Activated T-helper 1 cell treated with Interleukin-2 at 50 U/mL for 16 hours (primary cell): ENCODE results near the gene LPAR5.
A peak's percentile ranks its signal among the peaks of the same experiment; 100 is the strongest.

Experiments used
- DNase-seq: peaks from one replicate; pipeline ENCODE4 v3.0.0-alpha.2; 2020; ENCODE audit warnings: low read depth

Gene LPAR5

DNA sequence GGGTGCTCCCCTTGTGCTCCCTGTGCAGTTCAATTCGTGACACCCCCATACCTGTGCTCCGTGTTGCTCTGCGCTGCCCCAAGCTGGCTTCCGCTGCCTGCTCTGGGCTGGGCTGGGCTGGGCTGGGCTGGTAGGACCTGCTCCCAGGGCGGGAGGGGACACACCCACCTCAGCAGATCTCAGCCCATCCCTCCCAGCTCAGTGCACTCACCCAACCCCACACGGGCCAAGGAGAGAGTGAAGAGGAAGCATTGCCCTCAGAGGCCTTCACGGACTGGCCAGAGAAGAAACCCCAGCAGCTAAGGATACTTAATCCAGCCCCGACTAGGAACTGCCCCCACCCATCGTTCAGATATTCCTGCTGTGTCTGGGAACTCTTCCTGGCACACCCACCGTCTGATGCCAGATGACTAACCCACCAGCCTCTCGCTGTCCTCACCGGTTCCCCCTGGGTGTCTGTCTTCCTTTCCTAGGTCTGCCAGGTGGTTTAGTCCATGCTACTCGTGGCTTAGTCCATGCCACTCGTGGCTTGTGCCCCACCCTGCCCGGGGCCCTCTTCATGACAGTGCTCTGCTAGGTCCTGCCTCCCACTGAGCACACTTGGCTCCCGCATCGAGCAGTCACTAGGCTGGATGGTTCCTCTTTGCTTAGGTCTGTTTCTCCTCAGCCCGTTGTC, at the start of gene LPAR5:
Gene LPAR5, minus strand, starts transcription at position 104 of the 676 bp plus-strand sequence. CDS start 14,711 bp downstream, outside the sequence.
- no peak for DNase-seq

DNA sequence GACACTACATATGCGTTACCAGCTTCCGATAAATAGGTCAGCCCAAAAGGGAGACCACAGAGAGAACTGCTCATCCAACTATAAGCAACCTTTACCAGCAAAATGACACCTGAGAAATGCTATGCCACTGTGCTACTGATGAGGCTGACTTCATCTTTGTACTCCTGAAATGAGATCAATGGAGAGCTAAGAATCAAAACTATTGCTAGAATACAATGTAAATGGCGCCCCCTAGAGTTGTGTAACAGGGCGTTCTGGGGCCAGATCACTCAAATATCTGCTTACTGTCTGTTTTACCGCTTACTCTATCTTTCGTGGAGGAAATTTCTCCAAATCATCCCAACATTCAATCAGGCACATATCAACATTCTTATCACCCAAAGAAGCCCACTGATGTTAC, 48.9 kb upstream of the LPAR5 start:
- DNase-seq, result no peak

DNA sequence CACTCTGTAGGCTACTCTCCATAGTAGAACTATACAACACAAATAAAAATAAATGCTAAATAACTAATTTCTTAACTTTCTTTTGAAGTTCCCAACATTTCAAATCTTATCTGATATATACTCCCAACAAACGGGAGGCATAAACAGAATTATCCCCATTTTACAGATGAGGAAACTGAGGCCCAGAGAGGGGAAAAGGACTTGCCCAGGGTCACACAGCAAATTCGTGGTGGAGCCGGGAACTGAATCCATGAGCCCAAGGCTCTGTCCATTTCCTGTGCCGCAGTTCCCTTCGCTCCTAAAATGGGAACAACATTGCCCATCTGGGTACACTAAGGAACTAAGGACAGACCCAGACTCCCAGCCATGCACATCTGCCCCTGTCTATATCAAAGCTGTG, 41.2 kb upstream of the LPAR5 start:
- DNase-seq, result no peak

DNA sequence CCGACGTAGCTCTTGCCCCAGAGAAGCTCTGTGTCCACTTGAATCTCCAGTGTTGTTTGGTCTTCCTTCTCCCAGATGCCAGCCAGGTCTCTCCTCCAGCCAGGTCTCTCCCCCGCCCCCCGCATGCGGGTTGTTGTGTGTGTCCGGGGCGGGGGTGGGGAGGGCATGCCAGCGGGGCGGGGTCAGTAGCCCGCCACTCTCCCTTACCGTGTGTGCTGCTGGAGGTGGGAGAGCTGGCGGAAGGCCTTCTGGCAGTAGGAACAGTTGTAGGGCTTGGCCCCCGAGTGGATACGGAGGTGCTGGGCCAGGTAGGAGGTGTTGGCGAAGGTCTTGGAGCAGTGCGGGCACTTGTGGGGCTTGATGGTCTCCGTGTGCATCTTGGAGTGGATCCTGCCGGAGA, 36.4 kb upstream of the LPAR5 start:
- no peak for DNase-seq

DNA sequence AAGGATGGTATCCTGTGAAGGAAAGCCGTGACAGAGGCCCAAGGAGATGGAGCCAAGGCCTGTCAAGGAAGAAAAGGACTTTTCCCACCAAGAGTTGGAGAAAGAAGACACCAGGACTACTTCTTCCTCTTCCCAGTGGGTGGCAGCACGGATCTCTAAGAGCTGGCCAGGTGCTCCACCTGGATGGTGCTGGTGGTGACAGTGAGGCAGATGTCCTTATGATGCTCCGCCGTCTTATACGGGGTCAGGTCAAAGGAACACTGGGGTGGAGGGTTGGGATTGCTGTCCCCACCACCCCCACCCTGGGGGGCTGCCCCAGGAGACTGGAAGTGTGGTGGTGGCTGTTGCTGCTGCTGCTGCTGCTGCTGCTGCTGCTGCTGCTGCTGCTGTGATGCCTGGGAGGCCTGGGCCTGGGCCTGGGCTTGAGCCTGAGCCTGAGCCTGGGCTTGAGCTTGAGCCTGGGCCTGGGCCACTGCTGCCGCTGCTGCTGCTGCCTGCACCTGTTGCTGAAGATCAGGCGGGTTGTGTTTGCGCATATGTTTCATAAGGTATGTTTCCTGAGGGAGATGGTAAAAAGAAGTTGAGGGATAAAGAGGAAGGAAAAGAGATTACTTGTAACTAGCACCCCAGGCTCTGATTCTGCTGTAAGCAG, 31.9 kb upstream of the LPAR5 start:
- no peak for DNase-seq

DNA sequence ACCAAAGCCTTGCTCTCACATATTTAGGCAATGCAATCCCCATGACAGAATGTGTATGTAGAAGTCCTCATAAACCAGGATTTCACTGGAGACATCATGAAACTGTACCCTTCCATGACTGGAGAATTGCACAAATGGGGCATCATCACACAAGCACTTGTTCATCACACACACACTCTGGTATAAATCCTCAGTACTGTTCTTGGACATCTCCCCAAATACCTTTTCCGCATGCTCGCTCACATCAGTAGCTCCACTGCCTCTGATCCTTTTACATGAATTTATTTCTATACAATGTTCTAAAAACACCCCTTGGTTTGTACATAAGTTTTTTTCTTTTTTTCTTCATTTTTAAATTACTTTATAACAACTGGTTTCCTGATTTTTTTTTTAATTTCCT, 30.5 kb upstream of the LPAR5 start:
- DNase-seq, result no peak

DNA sequence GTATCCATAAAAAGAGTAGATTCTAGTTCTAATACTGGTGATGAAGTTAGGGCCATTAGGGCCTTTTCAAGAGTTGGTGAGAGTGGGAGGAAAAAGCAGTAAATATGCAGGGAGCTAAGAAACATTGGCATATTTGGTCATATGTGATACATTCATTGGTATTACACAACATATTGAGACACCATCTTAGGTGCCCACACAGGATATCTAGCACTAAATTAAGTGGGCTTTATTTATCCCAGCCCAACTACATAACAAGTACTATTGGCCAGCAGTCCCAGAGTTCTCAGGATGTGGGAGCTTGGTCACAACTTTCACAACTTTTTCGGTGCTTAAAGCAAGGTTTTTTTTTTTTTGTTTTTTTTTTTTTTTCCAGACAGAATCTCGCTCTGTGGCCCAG, 29.1 kb upstream of the LPAR5 start:
- DNase-seq, result no peak

DNA sequence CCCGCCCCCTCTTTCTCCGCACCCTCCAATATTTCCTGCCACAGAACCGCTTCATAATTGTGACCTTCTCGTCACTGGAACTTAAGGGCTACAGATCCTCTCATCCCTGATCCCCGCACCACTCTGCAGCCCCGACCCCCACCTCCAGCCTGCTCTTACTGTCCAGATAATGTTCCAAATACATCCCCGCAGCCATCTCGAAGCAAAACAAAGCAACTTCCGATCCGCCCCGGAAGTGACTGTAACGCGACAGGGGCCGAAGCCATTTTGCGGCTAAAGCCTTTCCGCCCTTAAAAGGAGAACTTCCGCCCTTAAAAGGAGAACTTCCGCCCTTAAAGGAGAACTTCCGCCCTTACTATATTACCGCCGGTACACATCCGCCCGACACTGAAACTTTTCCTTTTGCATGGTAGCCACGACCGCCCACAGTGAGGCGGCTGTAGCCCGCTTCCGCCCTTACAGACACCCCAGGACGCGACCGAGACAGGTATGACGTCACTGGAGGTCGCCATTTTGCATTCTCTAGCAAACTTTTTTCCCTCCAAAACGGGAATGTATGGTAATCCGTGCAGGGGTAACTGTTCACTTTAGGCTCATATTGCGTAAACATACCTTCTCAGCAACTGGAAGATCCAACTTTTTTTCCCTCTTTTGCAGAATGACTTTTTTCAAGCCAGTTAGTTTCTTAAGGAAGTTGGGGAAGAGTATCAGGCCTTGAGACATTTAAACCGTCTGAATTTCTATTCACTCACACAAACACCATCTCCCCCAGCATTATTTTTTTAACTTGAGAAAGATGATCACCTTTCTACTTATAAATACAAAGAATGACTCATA, 27.4 kb upstream of the LPAR5 start, which contains the start of gene ING4:
Gene ING4, minus strand, starts transcription at position 214 of the 837 bp plus-strand sequence. Its CDS starts 18 bp downstream, at position 196.
- peak; percentile 91 for DNase-seq

DNA sequence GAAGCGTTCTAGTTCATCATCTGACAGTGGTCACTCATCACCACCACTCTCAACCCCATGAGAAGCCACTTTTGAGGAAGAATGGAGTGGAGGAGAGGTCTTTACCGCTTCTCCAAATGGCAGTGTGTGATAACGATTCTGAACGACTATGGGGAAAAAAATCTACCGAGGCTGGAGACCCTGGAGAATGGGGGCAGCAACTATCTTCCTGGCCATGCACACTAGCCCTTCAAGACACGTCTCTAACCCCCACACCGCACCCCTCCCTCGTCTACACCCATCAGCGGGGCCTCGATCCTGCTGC, 26.8 kb upstream of the LPAR5 start:
- no peak for DNase-seq

DNA sequence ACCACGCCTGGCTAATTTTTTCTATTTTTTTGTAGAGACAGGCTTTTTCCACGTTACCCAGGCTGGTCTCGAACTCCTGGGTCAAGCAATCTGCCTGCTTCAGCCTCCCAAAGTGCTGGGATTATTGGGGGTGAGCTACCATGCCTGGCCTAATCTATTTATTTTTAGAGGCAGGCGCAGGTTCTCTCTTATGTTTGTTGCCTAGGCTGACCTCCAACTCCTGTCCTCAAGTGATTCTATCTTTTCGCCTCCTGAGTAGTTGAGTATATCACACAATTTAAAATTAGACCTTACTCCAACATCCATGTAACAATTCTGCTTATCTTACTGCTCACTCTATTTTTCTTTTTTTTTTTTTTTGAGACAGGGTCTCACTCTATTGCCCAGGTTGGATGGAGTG, 18.2 kb upstream of the LPAR5 start:
- no peak for DNase-seq

DNA sequence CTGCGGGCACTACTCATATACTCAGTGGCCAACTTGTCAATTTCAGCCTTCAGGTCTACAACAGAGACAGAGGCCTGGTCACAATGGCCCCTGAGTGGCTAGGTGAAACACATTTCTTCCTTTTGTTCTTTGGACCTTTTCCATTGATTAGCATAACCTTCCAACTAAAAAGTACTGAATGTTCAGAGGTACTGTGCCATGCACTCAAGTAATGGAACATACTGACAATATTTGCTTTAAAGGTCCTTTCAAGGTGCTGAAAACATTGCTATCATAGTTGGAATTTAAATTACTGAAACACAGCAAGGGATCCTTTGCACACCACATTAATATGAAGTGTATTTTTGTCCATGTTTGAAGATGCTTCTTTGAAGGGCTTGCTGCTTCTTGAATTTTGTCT, 17.6 kb upstream of the LPAR5 start:
- no peak for DNase-seq

DNA sequence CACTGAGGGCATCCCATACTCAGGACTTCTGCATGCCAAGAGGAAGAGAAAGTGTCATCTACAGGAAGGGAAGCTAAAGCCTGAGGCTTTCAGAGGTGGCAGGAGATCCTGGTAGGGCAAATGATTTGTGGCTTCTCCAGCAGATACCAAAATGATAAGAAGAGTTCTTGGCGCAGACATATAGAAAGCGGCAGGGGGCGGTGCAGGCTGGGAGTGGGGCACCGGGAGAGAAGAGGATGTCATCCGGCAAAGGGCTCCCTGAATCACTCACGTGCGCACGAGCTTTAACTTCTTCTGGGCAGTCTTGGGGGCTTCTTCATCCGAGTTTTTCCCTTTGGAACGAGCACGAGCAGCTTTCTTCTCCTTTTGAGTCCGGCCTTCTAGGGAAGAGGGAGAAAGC, 16.6 kb upstream of the LPAR5 start:
- DNase-seq, result no peak

DNA sequence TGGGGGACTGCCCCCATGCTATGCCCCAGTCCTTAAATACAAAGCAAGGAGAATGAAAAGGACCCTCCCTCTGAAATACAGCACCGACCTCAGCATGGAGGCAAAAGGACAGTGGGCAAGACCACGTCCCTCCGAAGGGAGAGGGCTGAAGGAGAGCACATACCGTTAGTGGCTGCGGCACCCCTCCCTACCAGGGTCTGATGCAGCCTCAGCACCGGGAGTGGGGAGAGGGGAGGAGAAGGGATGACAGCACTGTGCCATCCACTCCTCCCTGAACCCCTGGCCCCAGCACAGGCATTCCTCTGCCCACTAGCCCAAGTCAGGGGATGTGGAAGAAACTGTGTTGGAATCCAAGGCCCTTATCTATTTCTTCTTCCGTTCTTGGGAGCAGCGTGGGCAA, 15.1 kb upstream of the LPAR5 start:
- no peak for DNase-seq

DNA sequence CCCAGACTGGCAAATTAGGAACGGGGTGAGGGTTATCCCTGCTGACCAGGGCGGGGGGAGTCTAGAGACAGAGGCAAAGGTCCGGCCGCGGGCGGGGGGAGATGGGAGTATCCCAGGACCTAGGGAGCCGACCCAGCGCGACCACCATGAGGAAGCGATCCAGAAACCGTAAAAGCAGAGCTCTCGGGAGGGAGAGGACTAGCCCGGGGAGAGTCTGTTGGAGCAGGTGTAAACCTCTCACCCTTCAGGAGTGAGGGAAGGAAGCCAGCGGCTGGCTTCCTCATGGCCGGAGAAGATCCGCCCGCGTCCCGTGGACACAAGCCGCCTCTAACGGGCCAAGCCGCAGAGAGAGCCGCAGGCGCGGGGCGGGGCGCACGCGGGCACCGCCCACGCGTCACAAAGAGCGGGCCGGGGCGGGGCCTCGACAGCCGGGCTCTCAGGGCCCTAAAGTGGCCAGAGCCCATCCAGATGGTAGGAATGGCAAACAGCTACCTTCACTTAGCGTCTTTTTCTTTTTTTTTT, 11.4 kb upstream of the LPAR5 start, which contains the start of gene ACRBP:
Gene ACRBP, minus strand, starts transcription at position 350 of the 522 bp plus-strand sequence. Its CDS starts 66 bp downstream, at position 284.
- no peak for DNase-seq

DNA sequence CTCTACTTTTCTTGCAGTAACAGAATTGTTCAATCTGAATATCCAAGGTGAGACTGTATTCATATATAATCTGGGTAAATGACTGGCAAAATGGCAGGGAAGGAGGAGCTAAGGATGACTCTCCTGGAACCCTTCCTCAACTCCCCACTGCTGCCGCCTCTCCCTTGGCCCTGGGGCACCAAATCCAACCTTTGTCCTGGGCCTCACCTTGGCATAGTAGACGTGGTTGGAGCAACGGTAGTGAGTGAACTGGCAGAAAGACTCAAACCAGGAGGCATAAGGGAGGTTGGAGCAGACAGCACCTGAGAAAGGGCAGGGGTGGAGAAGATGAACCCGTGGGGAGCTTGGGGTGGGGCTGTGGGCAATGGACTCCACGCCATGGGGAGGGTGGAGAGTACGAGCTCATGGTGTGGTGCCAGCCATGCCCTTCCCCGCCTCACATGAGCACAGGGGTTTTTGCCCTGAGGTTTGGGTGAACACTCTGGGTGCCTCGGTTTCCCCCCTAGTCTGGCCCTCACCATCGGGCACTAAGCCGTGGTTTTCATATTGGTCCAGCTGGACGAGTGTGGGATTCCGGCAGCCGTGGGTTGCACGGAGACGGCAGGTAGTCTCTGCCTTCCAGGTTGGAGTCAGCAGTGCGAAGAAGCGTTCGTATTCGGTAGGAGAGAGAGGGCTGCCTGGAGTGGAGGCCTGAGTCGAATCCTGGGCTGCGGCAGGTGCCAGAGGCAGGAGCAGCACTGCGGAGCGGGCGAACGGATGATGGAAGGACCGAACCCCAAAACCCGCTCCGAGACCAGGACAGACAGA, 10.7 kb upstream of the LPAR5 start:
- no peak for DNase-seq

DNA sequence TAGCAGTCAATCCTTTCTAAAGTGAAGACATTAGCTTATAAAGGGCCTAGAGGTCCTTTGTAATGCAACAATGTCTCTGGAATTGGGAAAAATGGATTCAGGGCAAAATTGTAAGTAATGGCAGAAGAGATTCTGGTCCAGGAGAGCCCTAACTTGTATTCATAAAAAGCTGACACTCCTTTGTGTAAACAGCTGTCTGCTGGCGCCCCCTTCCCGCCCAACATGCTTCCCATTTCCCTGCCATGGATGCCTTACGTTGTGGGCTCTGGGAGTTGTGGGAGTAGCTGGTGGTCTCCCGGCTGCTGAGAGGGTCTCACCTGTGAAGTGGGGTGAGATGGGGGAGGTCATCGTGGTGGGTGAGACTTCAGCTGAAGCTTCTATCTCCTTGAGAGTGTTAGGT, 9.1 kb upstream of the LPAR5 start:
- DNase-seq, result no peak

DNA sequence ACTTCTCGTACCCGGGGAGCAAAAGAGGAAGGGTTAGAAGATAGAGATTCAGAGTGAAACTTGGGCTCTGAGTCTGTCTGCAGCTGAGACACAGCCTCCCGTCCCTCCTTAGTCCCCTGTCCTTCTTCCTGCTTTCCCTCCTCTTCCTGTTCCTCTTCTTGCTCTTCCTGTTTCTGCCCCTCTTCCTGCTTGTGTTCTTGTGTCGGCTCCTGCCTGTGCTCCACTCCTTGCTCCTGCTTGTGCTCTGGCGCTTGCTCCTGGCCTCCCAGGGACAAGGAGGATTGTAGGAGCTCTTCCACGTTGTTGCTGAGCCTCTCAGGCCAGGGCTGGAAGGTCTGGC, 8.5 kb upstream of the LPAR5 start:
- no peak for DNase-seq

DNA sequence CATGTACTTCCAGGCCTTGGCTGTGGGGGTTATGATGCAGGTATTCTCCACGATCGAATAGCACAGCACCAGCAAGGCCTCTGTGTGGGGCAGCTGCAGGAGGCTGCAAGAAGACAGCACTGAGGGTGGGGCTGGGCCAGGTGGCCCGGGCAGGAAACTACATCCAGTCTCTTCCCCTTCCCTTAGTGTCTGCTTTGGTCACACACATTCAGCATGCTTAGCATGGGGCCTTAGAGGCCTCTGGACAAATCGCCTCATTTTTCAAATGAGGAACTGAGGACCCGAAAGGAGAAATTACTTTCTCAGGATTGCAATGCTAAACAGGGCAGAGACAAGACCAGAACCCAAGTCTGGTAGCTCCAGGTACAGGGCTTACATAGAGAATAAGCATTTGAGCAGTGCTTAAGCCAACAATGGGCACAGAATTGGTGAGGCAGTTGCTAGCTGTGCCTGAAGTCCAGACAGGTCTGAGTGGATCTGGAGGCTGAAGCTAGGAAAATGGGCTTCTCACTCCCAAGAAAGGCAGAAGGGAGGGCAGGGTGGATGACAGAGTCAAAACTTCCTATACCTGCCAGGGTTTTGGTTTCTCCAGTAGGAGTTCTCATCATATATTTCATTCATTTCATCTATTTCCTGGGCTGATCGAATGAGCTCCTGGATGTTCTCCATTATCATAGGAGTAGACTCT, 8.0 kb upstream of the LPAR5 start:
- no peak for DNase-seq

DNA sequence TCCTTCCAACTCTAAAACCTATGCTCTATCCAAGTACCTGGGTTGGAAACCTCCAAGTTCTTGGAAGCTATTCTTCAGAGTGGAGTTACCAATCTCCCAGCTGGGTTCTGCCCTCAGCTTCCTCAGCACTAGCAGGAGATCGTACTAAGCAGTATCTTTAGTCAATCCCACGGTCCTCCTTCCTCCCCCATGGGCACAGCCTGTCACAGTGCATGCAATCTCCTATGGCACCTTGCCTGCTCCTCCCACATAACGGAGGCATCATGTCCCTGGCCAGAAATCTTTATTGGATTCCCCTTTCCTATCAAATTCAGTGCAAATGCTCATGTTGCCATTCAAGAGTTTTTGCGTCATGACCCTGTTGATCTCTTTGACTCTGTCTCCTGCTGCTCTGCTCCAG, 5.4 kb upstream of the LPAR5 start:
- no peak for DNase-seq

DNA sequence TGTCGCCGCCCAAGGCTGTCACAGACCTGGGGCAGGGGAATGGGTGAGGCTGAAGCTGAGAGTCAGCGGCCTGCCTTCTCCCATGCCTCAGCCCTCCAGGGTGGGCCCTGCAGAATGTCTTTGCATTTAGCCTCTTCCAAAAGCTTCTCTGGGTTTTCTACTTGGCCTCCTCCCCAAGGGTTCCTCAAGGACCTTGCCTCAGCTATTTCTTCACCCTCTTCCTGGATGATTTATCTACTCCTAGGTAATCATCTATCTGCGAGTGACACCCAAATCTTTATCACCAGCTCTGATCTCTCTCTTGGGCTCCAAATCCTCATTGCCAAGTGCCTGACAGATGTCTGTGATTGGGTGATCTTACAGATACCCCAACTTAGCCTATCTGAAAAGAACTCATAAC, 4.7 kb upstream of the LPAR5 start:
- no peak for DNase-seq

DNA sequence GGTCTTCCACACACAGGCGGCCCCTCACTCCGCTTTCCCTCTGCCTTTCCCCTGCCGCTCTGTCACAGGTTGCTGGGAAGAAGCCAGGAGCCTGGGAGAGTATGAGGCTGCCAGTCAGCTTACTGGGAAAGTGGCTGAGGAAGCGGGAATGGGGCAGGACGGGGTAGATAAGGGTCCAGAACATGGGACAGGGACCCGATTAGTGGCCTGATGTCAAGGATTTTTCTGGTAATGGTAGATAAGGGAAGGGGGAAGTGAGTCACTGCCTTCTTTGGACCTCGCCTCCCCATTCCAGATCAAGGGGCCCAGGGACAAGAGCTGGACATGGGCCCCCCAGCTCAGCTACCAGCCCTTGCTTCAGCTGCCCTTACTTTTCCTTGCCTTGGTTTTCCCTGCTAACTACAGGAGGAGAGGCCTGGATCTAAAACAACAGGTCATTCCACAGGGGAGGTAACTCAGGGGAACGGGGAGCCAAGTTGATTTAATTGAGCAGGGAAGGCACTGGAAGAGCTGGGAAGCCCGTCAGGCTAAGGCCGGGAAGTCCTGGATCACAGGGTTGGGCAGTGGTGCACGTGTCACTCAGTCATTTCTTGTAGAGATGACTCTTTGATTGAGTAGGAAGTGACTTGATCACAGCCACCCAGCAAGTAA, 3.5 kb upstream of the LPAR5 start:
- DNase-seq, result no peak
